Esophagus squamous epithelium (tissue), 5 donors: ENCODE measurements around the gene CWC27. TPM values are rescaled to one million over a fixed set of nuclear protein-coding genes. Genes with fewer than 3 reads are reported as not detected.

Source experiments
- DNase-seq: peaks from one replicate; lab custom pipeline; 2025; lab: John Stamatoyannopoulos, UW
- H3K27ac ChIP-seq, 4 donors: fragments of 200-600 bp; sonication (generic); one replicate each; pipeline ENCODE4 v1.5.1; 2016 to 2019; ENCODE audit warnings: mild to moderate bottlenecking in 1 of 4
- H3K27me3 ChIP-seq, 4 donors: fragments of 200-600 bp; sonication (generic); 1 replicate in 3 of 4; 2 replicates in 1 of 4; pipeline versions ENCODE4 v1.5.1 to v1.6.0; 2017 to 2021; ENCODE audit warnings: antibody characterized with exemption in 1 of 4
- H3K36me3 ChIP-seq, 3 donors: fragments of 200-600 bp; sonication (generic); one replicate each; pipeline ENCODE4 v1.5.1; 2016 to 2019
- H3K4me1 ChIP-seq, 3 donors: fragments of 200-600 bp; sonication (generic); one replicate each; pipeline ENCODE4 v1.5.1; 2017 to 2019
- H3K4me3 ChIP-seq, 4 donors: fragments of 200-600 bp; sonication (generic); 1 replicate in 3 of 4; 2 replicates in 1 of 4; pipeline ENCODE4 v1.5.1; 2016 to 2019; ENCODE audit warnings: mild to moderate bottlenecking in 2 of 4, moderate library complexity in 1 of 4
- H3K9me3 ChIP-seq, 3 donors: fragments of 200-600 bp; sonication (generic); one replicate each; pipeline ENCODE4 v1.5.1; 2016 to 2019
- CTCF ChIP-seq, 6 experiments: fragments of 450-650 bp in 4 of 6; fragments of 200-600 bp in 2 of 6; sonication (generic) in 2 of 6; IDR thresholded peaks; one replicate each; pipeline ENCODE4 v1.5.1; 2016 to 2019; ENCODE audit warnings: antibody characterized with exemption in 6 of 6, mild to moderate bottlenecking in 4 of 6, moderate library complexity in 4 of 6
- POLR2A ChIP-seq, 4 donors: fragments of 450-650 bp; IDR thresholded peaks; one replicate each; pipeline ENCODE4 v1.6.1; 2017; ENCODE audit warnings: antibody characterized with exemption in 4 of 4, mild to moderate bottlenecking in 4 of 4, moderate library complexity in 3 of 4
- WGBS, 2 donors: methylation state at CpG; one replicate each; pipeline ENCODE4 v1.1.5; 2018; 5-methylcytosine and 5-hydroxymethylcytosine counted together
- intact Hi-C: fragments of 100-400 bp; cut with DNase I; formaldehyde crosslinking; loops from one replicate; pipeline ENCODE4 v1.15.0; 2022
- total RNA-seq, 4 donors: library from RNA; depleted of rRNA; stranded (reverse); fragments of >200 nt; gene quantifications; one replicate each; pipeline ENCODE4 v1.1.0, GENCODE V29; 2016
- donor health status: DM: yes; HTN: yes; CAD: no.

CWC27 gene
- total RNA-seq, 4 donors from 2014 or later = 9.9 to 15.6 (median 12.1) TPM

GRCh38 chr5:64973215-64973614 is 204.5 kb downstream of the CWC27 start:
- no peaks in the 10 kb centered on the region for H3K27me3 ChIP-seq
- H3K4me1 ChIP-seq = no peaks in the 10 kb centered on the region
- H3K4me3 ChIP-seq = no peak overlapping the region
- 88 to 89% methylated on average over 2 of the region's 2 CpGs for WGBS, 2 donors
- no peak for TF ChIP-seq CTCF (IDR thresholded peaks at IDR 0.05)
- TF ChIP-seq POLR2A (IDR thresholded peaks at IDR 0.05) = no peak
- H3K9me3 ChIP-seq = no peaks in the 10 kb centered on the region
- peaks cover 0 to 42% (median 0%) of the 10 kb centered on the region in 3 donors for H3K36me3 ChIP-seq
- no peak overlapping the region for H3K27ac ChIP-seq
- DNase-seq = no peak
- intact Hi-C loops = no loop called here

- no peak for DNase-seq
- Histone ChIP-seq H3K4me1 (no peaks in the 10 kb centered on the region), H3K27ac (no peak overlapping the region), H3K27me3 (no peaks in the 10 kb centered on the region), H3K4me3 (no peak overlapping the region), H3K9me3 (no peaks in the 10 kb centered on the region), H3K36me3 (peaks cover 0 to 36% (median 0%) of the 10 kb centered on the region in 3 donors)
- intact Hi-C loops = no loop called here
- 64 to 87% methylated on average over 1 of the region's 1 CpG for WGBS, 2 donors
- TF ChIP-seq CTCF (IDR thresholded peaks at IDR 0.05) = no peak
- no peak for TF ChIP-seq POLR2A (IDR thresholded peaks at IDR 0.05)
Measured at GRCh38 chr5:64977779-64978178, 209.0 kb downstream of the CWC27 start.

- DNase-seq = no peak
- WGBS, 2 donors = 58 to 68% methylated on average over 2 of the region's 2 CpGs
- H3K4me1 ChIP-seq = no peaks in the 10 kb centered on the region
- H3K4me3 ChIP-seq = no peak overlapping the region
- TF ChIP-seq CTCF (IDR thresholded peaks at IDR 0.05) (no peak), POLR2A (IDR thresholded peaks at IDR 0.05) (no peak)
- H3K36me3 ChIP-seq = peaks cover 0 to 28% (median 0%) of the 10 kb centered on the region in 3 donors
- no peaks in the 10 kb centered on the region for H3K9me3 ChIP-seq
- no peak overlapping the region for H3K27ac ChIP-seq
- intact Hi-C loops = no loop called here
- no peaks in the 10 kb centered on the region for H3K27me3 ChIP-seq
Measured at GRCh38 chr5:64978546-64978945, 209.8 kb downstream of the CWC27 start.

GRCh38 chr5:64979531-64979930 is 210.8 kb downstream of the CWC27 start:
- no peak for TF ChIP-seq POLR2A (IDR thresholded peaks at IDR 0.05)
- no peak for TF ChIP-seq CTCF (IDR thresholded peaks at IDR 0.05)
- intact Hi-C loops = no loop called here
- Histone ChIP-seq H3K4me1 (no peaks in the 10 kb centered on the region), H3K9me3 (no peaks in the 10 kb centered on the region), H3K4me3 (no peak overlapping the region), H3K27me3 (no peaks in the 10 kb centered on the region), H3K27ac (no peak overlapping the region), H3K36me3 (peaks cover 0 to 31% (median 0%) of the 10 kb centered on the region in 3 donors)
- DNase-seq = no peak
- WGBS, 2 donors = 83 to 87% methylated on average over 3 of the region's 3 CpGs

GRCh38 chr5:64980176-64980575 is 211.4 kb downstream of the CWC27 start:
- TF ChIP-seq POLR2A (IDR thresholded peaks at IDR 0.05) = no peak
- no peak for TF ChIP-seq CTCF (IDR thresholded peaks at IDR 0.05)
- DNase-seq = no peak
- WGBS, 2 donors = 94 to 100% methylated on average over 2 of the region's 2 CpGs
- Histone ChIP-seq H3K4me1 (no peaks in the 10 kb centered on the region), H3K36me3 (peaks cover 0 to 31% (median 0%) of the 10 kb centered on the region in 3 donors), H3K9me3 (no peaks in the 10 kb centered on the region), H3K4me3 (no peak overlapping the region), H3K27me3 (no peaks in the 10 kb centered on the region), H3K27ac (no peak overlapping the region)
- intact Hi-C loops = no loop called here
